ENCODE measurements around the gene POLR2B. TPM values are rescaled to one million over a fixed set of nuclear protein-coding genes. Genes with fewer than 3 reads are reported as not detected.

The POLR2B gene
- total RNA-seq, 1 experiment from 2014 or later, result 117 TPM

GRCh38 chr4:57070461-57070860 lies 91.8 kb downstream of the POLR2B start:
- no peak overlapping the region for H3K4me3 Mint-ChIP-seq
- CTCF ChIA-PET, result no interaction called here
- H3K4me1 Mint-ChIP-seq, result 0 out of 2 replicates have a peak, but pooled peaks cover 2% of the 10 kb centered on the region
- DNase-seq (ENCODE audit: low spot score) (no peak), ATAC-seq (no peak)
- TF ChIP-seq ATF3 (CRISPR knock-in tag; conservative IDR thresholded peaks at IDR 0.05), result no peak
- TF ChIP-seq ZNF219 (CRISPR knock-in tag; IDR thresholded peaks at IDR 0.05; ENCODE audit: borderline replicate concordance), result no peak
- TF ChIP-seq ZNF671 (CRISPR knock-in tag; IDR thresholded peaks at IDR 0.05), result no peak
- TF ChIP-seq, protein P1, sequence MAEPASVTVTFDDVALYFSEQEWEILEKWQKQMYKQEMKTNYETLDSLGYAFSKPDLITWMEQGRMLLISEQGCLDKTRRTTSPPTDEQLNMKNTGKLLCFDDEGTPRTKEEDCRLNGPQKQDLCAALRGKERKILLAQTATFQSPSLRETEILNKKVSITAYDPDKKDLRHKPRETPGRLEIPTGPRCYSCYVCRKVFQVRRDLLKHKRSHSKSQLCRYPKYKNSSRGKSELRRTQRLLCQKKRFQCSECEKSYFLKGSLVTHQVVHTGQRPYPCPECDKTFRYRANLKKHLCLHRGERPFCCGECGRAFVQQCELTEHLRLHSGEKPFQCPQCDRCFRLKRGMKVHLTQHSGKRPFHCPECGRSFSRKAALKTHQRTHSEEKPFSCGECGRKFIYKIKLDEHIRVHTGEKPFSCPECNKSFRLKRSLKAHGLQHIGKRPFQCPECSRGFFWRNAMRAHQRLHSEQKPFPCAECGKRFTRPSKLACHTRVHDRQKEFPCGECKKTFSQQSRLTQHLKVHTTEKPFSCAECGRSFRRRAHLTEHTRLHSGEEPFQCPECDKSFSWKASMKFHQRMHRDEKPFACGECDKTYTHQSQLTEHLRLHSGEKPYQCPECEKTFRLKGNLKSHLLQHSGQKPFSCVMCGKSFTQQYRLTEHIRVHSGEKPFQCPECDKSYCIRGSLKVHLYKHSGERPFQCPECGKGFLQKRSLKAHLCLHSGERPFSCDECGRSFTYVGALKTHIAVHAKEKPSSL (CRISPR knock-in tag; conservative IDR thresholded peaks at IDR 0.05), result no peak
- no peak for TF ChIP-seq NR2C2 (CRISPR knock-in tag; IDR thresholded peaks at IDR 0.05)
- TF ChIP-seq CBFB (CRISPR knock-in tag; IDR thresholded peaks at IDR 0.05; ENCODE audit: low read depth), result no peak
- no peak for TF ChIP-seq HMGA2 (CRISPR knock-in tag; IDR thresholded peaks at IDR 0.05)
- no peak for TF ChIP-seq CREB1 (CRISPR knock-in tag; IDR thresholded peaks at IDR 0.05)
- TF ChIP-seq RELA (CRISPR knock-in tag; IDR thresholded peaks at IDR 0.05; ENCODE audit: borderline replicate concordance), result no peak
- no peak for TF ChIP-seq ERG (CRISPR knock-in tag; IDR thresholded peaks at IDR 0.05)
- no peak for TF ChIP-seq ZNF423 (CRISPR knock-in tag; IDR thresholded peaks at IDR 0.05)
- no peak for TF ChIP-seq SMAD3 (CRISPR knock-in tag; IDR thresholded peaks at IDR 0.05; ENCODE audit: borderline replicate concordance)
- TF ChIP-seq ATF1 (CRISPR knock-in tag; IDR thresholded peaks at IDR 0.05), result no peak
- TF ChIP-seq, protein P2, sequence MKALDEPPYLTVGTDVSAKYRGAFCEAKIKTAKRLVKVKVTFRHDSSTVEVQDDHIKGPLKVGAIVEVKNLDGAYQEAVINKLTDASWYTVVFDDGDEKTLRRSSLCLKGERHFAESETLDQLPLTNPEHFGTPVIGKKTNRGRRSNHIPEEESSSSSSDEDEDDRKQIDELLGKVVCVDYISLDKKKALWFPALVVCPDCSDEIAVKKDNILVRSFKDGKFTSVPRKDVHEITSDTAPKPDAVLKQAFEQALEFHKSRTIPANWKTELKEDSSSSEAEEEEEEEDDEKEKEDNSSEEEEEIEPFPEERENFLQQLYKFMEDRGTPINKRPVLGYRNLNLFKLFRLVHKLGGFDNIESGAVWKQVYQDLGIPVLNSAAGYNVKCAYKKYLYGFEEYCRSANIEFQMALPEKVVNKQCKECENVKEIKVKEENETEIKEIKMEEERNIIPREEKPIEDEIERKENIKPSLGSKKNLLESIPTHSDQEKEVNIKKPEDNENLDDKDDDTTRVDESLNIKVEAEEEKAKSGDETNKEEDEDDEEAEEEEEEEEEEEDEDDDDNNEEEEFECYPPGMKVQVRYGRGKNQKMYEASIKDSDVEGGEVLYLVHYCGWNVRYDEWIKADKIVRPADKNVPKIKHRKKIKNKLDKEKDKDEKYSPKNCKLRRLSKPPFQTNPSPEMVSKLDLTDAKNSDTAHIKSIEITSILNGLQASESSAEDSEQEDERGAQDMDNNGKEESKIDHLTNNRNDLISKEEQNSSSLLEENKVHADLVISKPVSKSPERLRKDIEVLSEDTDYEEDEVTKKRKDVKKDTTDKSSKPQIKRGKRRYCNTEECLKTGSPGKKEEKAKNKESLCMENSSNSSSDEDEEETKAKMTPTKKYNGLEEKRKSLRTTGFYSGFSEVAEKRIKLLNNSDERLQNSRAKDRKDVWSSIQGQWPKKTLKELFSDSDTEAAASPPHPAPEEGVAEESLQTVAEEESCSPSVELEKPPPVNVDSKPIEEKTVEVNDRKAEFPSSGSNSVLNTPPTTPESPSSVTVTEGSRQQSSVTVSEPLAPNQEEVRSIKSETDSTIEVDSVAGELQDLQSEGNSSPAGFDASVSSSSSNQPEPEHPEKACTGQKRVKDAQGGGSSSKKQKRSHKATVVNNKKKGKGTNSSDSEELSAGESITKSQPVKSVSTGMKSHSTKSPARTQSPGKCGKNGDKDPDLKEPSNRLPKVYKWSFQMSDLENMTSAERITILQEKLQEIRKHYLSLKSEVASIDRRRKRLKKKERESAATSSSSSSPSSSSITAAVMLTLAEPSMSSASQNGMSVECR (CRISPR knock-in tag; IDR thresholded peaks at IDR 0.05; ENCODE audit: borderline replicate concordance), result no peak
- TF ChIP-seq FOXP1 (CRISPR knock-in tag; IDR thresholded peaks at IDR 0.05; ENCODE audit: borderline replicate concordance), result no peak
- no peak for TF ChIP-seq NFYB (CRISPR knock-in tag; conservative IDR thresholded peaks at IDR 0.05; ENCODE audit: low read depth)
- TF ChIP-seq, protein P3, sequence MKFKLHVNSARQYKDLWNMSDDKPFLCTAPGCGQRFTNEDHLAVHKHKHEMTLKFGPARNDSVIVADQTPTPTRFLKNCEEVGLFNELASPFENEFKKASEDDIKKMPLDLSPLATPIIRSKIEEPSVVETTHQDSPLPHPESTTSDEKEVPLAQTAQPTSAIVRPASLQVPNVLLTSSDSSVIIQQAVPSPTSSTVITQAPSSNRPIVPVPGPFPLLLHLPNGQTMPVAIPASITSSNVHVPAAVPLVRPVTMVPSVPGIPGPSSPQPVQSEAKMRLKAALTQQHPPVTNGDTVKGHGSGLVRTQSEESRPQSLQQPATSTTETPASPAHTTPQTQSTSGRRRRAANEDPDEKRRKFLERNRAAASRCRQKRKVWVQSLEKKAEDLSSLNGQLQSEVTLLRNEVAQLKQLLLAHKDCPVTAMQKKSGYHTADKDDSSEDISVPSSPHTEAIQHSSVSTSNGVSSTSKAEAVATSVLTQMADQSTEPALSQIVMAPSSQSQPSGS (CRISPR knock-in tag; IDR thresholded peaks at IDR 0.05; ENCODE audit: borderline replicate concordance, low read depth), result no peak
- TF ChIP-seq, protein P4, sequence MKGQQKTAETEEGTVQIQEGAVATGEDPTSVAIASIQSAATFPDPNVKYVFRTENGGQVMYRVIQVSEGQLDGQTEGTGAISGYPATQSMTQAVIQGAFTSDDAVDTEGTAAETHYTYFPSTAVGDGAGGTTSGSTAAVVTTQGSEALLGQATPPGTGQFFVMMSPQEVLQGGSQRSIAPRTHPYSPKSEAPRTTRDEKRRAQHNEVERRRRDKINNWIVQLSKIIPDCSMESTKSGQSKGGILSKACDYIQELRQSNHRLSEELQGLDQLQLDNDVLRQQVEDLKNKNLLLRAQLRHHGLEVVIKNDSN (CRISPR knock-in tag; IDR thresholded peaks at IDR 0.05), result no peak
- no peak for TF ChIP-seq ZNF281 (CRISPR knock-in tag; IDR thresholded peaks at IDR 0.05)
- TF ChIP-seq SMAD4 (CRISPR knock-in tag; IDR thresholded peaks at IDR 0.05), result no peak
- POLR2A ChIA-PET, result no interaction called here
- no peaks in the 10 kb centered on the region for H3K36me3 Mint-ChIP-seq
- no peak overlapping the region for H3K27ac Mint-ChIP-seq
- H3K27me3 Mint-ChIP-seq (ENCODE audit: low read depth), result no peaks in the 10 kb centered on the region
- H3K9me3 Mint-ChIP-seq, result no peaks in the 10 kb centered on the region
